HepG2 (cell line): ENCODE data around the gene SRCIN1. TPM values are rescaled to one million over a fixed set of nuclear protein-coding genes. Genes with fewer than 3 reads are reported as not detected.

Source experiments
- MBNL3 ChIP-seq: fragments of 250-450 bp; sonication (Bioruptor Pico); conservative IDR thresholded peaks from 2 replicates; pipeline ENCODE4 v1.8.0; 2022; ENCODE audit warnings: mild to moderate bottlenecking, inconsistent platforms
- MED13 ChIP-seq: sonication (generic); formaldehyde crosslinking; IDR thresholded peaks from 2 replicates; pipeline ENCODE4 v1.5.0; 2020; ENCODE audit warnings: missing genetic modification reagents
- PAX8 ChIP-seq: sonication (generic); formaldehyde crosslinking; IDR thresholded peaks from 2 replicates; pipeline ENCODE4 v1.8.0; 2022; ENCODE audit warnings: mild to moderate bottlenecking, missing genetic modification reagents, borderline replicate concordance
- SMAD1 ChIP-seq: sonication (generic); formaldehyde crosslinking; IDR thresholded peaks from 2 replicates; pipeline ENCODE4 v1.4.0; 2020; ENCODE audit warnings: missing genetic modification reagents, low read depth, mild to moderate bottlenecking, borderline replicate concordance
- ZBTB42 ChIP-seq: sonication (generic); formaldehyde crosslinking; IDR thresholded peaks from 2 replicates; pipeline ENCODE4 v1.5.0; 2020; ENCODE audit warnings: mild to moderate bottlenecking, missing genetic modification reagents
- ZNF136 ChIP-seq: sonication (generic); formaldehyde crosslinking; IDR thresholded peaks from 2 replicates; pipeline ENCODE4 v1.8.1; 2022; ENCODE audit warnings: low read depth, mild to moderate bottlenecking, moderate library complexity, missing genetic modification reagents
- ZNF558 ChIP-seq: sonication (generic); formaldehyde crosslinking; IDR thresholded peaks from 2 replicates; pipeline ENCODE4 v1.9.0; 2022; ENCODE audit warnings: mild to moderate bottlenecking, missing genetic modification reagents, borderline replicate concordance
- ZNF567 ChIP-seq: sonication (generic); formaldehyde crosslinking; IDR thresholded peaks from 2 replicates; pipeline ENCODE4 v1.8.1; 2023; ENCODE audit warnings: mild to moderate bottlenecking, missing genetic modification reagents, borderline replicate concordance
- ZSCAN25 ChIP-seq: sonication (generic); formaldehyde crosslinking; IDR thresholded peaks from 2 replicates; pipeline ENCODE4 v1.8.0; 2022; ENCODE audit warnings: mild to moderate bottlenecking, missing genetic modification reagents
- polyA plus RNA-seq, 8 experiments: library from polyadenylated mRNA; depleted of rRNA in 3 of 8; stranded (reverse) in 7 of 8; unstranded in 1 of 8; fragments of >200 nt; fragmentation: Illumina TruSeq in 4 of 8; extraction: Trizol in 4 of 8; gene quantifications; 2 replicates each; pipeline versions ENCODE4 v1.2.1 to v1.2.3, GENCODE V29; 2011 to 2016; ENCODE audit warnings: low read depth in 4 of 8, missing spikeins in 1 of 8, mixed read lengths in 1 of 8; ENCODE audit not compliant: insufficient read depth in 1 of 8
- total RNA-seq, 5 experiments: library from RNA; depleted of rRNA; stranded (reverse); fragments of >200 nt; fragmentation: Illumina TruSeq; extraction: Trizol; gene quantifications; 2 replicates each; pipeline ENCODE4 v1.2.3, GENCODE V29; 2016; ENCODE audit warnings: low read depth in 1 of 5
- TF ChIP-seq, protein P1 (sequence below): sonication (generic); formaldehyde crosslinking; IDR thresholded peaks from 2 replicates; pipeline ENCODE4 v1.8.1; 2022; ENCODE audit warnings: mild to moderate bottlenecking, missing genetic modification reagents
- TF ChIP-seq, protein P2 (sequence below): sonication (generic); formaldehyde crosslinking; IDR thresholded peaks from 2 replicates; pipeline ENCODE4 v1.4.0; 2020; ENCODE audit warnings: missing genetic modification reagents, mild to moderate bottlenecking, borderline replicate concordance
- TF ChIP-seq, protein P3 (sequence below): sonication (generic); formaldehyde crosslinking; IDR thresholded peaks from 2 replicates; pipeline ENCODE4 v1.4.0; 2020; ENCODE audit warnings: low read depth, mild to moderate bottlenecking, missing genetic modification reagents
- TF ChIP-seq, protein P4 (sequence below): sonication (generic); formaldehyde crosslinking; IDR thresholded peaks from 2 replicates; pipeline ENCODE4 v1.4.0; 2020; ENCODE audit warnings: low read depth, mild to moderate bottlenecking, missing genetic modification reagents
- TF ChIP-seq, protein P5 (sequence below), 2 experiments: sonication (generic) in 1 of 2; formaldehyde crosslinking in 1 of 2; IDR thresholded peaks; 2 replicates each; pipeline versions ENCODE4 v1.4.0 to v1.6.1; 2016 to 2020; ENCODE audit warnings: borderline replicate concordance in 1 of 2, low read depth in 1 of 2, mild to moderate bottlenecking in 1 of 2, missing genetic modification reagents in 1 of 2
- TF ChIP-seq, protein P6 (sequence below): sonication (generic); formaldehyde crosslinking; IDR thresholded peaks from 2 replicates; pipeline ENCODE4 v1.8.0; 2022; ENCODE audit warnings: missing genetic modification reagents, mild to moderate bottlenecking, borderline replicate concordance

SRCIN1 gene
- total and polyA plus RNA-seq, 2 of the 13 experiments (the other 11 are each of a cell fraction or from before 2014, with no cell fraction given) = 1.2 to 9.6 TPM

DNA sequence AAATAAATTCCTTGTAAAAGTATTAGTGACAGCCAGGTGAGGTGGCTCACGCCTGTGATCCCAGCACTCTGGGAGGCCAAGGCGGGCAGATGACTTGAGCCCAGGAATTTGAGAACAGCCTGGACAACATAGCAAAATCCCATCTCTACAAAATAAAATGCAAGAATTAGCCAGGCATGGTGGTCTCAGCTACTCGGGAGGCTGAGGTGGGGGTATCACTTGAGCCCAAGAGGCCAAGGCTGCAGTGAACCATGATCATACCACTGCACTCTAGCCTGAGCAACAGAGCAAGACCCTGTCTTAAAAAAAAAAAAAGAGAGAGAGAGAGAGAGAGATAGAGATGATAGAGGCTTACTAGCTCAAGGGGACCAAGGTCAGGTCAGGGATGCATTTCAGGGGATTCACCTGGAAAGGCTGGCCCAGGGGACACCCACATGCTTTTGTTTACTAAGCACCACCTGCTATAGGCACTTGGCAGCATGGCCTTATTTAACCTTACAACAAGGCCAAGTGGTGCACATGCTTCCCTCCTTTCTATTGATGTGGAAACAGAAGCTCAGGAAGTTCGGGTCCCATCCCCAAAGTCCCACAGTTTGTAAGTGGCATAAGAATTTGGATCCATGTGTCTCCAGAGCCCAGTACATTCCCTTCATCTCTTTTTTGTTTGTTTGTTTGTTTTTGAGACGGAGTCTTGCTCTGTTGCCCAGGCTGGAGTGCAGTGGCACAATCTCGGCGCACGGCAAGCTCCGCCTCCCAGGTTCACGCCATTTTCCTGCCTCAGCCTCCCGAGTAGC is 12.4 kb upstream of the SRCIN1 start (continued):
- TF ChIP-seq ZNF136 (CRISPR knock-in tag) (no peak), ZNF567 (CRISPR knock-in tag) (no peak), MED13 (CRISPR knock-in tag) (no peak; the same call in 1 of the 2 replicates), MBNL3 (CRISPR knock-in tag) (no peak), PAX8 (CRISPR knock-in tag) (no peak), ZNF558 (CRISPR knock-in tag) (no peak), ZSCAN25 (CRISPR knock-in tag) (0 out of 2 replicates have a peak, but pooled peaks have one; percentile 34), ZBTB42 (CRISPR knock-in tag) (no peak), SMAD1 (CRISPR knock-in tag) (no peak)
- TF ChIP-seq, protein P1, sequence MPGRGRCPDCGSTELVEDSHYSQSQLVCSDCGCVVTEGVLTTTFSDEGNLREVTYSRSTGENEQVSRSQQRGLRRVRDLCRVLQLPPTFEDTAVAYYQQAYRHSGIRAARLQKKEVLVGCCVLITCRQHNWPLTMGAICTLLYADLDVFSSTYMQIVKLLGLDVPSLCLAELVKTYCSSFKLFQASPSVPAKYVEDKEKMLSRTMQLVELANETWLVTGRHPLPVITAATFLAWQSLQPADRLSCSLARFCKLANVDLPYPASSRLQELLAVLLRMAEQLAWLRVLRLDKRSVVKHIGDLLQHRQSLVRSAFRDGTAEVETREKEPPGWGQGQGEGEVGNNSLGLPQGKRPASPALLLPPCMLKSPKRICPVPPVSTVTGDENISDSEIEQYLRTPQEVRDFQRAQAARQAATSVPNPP (CRISPR knock-in tag) = no peak
- TF ChIP-seq, protein P2, sequence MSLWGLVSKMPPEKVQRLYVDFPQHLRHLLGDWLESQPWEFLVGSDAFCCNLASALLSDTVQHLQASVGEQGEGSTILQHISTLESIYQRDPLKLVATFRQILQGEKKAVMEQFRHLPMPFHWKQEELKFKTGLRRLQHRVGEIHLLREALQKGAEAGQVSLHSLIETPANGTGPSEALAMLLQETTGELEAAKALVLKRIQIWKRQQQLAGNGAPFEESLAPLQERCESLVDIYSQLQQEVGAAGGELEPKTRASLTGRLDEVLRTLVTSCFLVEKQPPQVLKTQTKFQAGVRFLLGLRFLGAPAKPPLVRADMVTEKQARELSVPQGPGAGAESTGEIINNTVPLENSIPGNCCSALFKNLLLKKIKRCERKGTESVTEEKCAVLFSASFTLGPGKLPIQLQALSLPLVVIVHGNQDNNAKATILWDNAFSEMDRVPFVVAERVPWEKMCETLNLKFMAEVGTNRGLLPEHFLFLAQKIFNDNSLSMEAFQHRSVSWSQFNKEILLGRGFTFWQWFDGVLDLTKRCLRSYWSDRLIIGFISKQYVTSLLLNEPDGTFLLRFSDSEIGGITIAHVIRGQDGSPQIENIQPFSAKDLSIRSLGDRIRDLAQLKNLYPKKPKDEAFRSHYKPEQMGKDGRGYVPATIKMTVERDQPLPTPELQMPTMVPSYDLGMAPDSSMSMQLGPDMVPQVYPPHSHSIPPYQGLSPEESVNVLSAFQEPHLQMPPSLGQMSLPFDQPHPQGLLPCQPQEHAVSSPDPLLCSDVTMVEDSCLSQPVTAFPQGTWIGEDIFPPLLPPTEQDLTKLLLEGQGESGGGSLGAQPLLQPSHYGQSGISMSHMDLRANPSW (CRISPR knock-in tag) = 0 out of 2 replicates have a peak, but pooled peaks have one; percentile 49
- TF ChIP-seq, protein P3, sequence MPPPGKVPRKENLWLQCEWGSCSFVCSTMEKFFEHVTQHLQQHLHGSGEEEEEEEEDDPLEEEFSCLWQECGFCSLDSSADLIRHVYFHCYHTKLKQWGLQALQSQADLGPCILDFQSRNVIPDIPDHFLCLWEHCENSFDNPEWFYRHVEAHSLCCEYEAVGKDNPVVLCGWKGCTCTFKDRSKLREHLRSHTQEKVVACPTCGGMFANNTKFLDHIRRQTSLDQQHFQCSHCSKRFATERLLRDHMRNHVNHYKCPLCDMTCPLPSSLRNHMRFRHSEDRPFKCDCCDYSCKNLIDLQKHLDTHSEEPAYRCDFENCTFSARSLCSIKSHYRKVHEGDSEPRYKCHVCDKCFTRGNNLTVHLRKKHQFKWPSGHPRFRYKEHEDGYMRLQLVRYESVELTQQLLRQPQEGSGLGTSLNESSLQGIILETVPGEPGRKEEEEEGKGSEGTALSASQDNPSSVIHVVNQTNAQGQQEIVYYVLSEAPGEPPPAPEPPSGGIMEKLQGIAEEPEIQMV (CRISPR knock-in tag) = 0 out of 2 replicates have a peak, but pooled peaks have one; percentile 36
- TF ChIP-seq, protein P4, sequence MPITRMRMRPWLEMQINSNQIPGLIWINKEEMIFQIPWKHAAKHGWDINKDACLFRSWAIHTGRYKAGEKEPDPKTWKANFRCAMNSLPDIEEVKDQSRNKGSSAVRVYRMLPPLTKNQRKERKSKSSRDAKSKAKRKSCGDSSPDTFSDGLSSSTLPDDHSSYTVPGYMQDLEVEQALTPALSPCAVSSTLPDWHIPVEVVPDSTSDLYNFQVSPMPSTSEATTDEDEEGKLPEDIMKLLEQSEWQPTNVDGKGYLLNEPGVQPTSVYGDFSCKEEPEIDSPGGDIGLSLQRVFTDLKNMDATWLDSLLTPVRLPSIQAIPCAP (CRISPR knock-in tag) = no peak
- TF ChIP-seq, protein P5, sequence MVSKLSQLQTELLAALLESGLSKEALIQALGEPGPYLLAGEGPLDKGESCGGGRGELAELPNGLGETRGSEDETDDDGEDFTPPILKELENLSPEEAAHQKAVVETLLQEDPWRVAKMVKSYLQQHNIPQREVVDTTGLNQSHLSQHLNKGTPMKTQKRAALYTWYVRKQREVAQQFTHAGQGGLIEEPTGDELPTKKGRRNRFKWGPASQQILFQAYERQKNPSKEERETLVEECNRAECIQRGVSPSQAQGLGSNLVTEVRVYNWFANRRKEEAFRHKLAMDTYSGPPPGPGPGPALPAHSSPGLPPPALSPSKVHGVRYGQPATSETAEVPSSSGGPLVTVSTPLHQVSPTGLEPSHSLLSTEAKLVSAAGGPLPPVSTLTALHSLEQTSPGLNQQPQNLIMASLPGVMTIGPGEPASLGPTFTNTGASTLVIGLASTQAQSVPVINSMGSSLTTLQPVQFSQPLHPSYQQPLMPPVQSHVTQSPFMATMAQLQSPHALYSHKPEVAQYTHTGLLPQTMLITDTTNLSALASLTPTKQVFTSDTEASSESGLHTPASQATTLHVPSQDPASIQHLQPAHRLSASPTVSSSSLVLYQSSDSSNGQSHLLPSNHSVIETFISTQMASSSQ (IDR thresholded peaks at IDR 0.05; ENCODE audit: low read depth) = no peak
- TF ChIP-seq, protein P5 (CRISPR knock-in tag; IDR thresholded peaks at IDR 0.05; ENCODE audit: borderline replicate concordance) = no peak
- TF ChIP-seq, protein P6, sequence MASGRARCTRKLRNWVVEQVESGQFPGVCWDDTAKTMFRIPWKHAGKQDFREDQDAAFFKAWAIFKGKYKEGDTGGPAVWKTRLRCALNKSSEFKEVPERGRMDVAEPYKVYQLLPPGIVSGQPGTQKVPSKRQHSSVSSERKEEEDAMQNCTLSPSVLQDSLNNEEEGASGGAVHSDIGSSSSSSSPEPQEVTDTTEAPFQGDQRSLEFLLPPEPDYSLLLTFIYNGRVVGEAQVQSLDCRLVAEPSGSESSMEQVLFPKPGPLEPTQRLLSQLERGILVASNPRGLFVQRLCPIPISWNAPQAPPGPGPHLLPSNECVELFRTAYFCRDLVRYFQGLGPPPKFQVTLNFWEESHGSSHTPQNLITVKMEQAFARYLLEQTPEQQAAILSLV = peak; percentile 44; the same call in 1 of the 2 replicates
